Kidney glomerular epithelial cell (primary cell): ENCODE measurements around the gene ANOS1.
A peak's percentile ranks its signal among the peaks of the same experiment; 100 is the strongest.
"Not testable (repeated sequence)": the region's sequence is repeated elsewhere in the genome, so short reads cannot be mapped to it uniquely, and the experiment has no call there.

Experiments used
- DNase-seq: peaks from one replicate; lab custom pipeline; 2025; lab: John Stamatoyannopoulos, UW

The ANOS1 gene

GRCh38 chrX:8607326-8607725 is 124.6 kb downstream of the ANOS1 start:
- peak; percentile 71 for DNase-seq

DNA sequence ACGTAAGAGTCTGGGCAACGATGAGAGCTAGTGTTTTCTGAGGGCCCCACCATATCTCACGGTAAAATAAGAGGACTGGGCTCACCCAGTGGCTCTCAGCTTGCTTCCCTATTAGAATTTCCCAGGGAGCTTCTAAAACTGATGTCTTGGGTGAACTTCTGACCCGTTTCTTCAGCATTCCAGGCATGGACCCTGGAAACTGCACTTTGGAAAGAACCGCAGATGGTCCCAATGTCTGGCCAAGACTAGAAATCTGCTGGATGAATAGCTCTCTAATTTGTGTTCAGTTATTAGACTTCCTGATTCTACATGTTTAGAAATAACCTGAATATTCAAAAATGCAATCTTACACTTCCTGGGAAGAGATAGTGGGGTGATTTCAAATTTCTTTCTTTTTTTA is 127.8 kb downstream of the ANOS1 start:
- no peak for DNase-seq

- DNase-seq = no peak
These were observed 140.4 kb downstream of the ANOS1 start for GRCh38 chrX:8591501-8591900.

GRCh38 chrX:8586953-8587352 is 145.0 kb downstream of the ANOS1 start:
- no peak for DNase-seq

GRCh38 chrX:8579602-8580001 is 152.3 kb downstream of the ANOS1 start:
- DNase-seq = no peak

DNA sequence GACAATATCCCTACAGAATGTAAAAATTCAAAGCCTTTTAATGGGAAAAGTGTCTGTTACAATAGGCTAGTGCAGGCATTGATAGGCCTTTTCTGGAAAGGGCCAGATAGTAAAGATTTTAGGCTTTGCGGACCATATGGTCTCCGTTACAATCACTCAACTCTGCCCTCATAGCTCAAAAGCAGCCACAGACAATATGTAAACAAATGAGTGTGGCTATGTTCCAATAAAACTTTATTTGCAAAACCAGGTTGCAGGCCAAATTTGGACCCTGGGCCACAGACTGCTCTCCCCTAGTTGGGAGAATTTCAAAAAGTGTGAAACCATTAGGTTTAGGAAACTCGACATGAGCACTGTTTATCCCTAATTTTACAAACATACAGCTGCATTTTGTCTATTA is 155.1 kb downstream of the ANOS1 start:
- no peak for DNase-seq

- no peak for DNase-seq
These were observed 166.2 kb downstream of the ANOS1 start for GRCh38 chrX:8565729-8566128.

DNA sequence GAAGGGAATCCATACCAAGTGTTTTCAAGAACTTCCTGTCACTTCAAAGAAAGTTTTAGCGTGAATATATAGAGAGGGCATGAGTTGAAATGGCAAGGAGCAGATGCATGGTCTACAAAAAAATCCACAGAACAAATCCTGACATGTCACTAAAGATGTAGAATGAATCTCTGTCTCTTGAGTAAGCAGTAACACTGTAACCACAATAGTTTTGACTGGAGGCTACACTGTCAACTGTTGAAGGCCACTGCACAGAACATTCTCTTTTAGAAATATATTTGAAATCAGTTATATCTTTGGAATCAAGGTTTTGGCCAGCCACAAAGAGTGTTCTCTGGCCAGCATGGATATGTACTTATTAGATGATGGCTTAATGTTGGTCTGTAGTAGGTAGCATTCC is 183.5 kb downstream of the ANOS1 start:
- DNase-seq = no peak

GRCh38 chrX:8546715-8547114 is 185.2 kb downstream of the ANOS1 start:
- no peak for DNase-seq

- no peak for DNase-seq
These were observed 211.1 kb downstream of the ANOS1 start for GRCh38 chrX:8520791-8521190.

DNA sequence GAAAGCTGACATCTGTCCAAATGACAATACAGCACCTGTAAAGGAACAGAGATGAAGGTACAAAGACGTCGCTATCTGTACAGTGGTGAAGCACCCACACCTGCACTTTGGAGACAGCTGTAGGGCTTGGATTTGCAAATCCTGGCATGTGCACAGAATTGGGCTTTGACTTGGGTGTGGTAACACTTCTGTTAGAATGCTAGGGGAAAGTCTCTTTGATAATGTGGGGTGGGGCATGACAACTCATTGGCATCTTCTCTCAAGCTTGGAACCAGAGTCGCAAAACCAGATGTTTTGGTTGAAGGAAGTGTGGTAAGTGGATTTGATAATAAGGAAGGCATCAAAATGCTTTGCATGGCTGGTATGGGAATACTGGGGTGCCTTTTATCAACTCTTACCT is 211.8 kb downstream of the ANOS1 start:
- DNase-seq = no peak

- no peak for DNase-seq
These were observed 227.5 kb downstream of the ANOS1 start for GRCh38 chrX:8504451-8504850.

DNA sequence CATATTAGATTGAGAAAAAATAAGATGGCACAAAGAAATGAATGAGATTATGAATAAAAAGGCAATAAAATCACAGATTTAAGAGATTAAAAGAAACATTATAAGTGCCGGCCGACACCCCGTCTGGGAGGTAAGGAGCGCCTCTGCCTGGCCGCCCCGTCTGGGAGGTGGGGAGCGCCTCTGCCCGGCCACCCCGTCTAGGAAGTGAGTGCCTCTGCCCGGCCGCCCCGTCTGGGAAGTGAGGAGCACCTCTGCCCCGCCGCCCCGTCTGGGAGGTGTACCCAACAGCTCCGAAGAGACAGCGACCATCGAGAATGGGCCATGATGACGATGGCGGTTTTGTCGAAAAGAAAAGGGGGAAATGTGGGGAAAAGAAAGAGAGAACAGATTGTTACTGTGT is 229.8 kb downstream of the ANOS1 start:
- DNase-seq = not testable (repeated sequence)

DNA sequence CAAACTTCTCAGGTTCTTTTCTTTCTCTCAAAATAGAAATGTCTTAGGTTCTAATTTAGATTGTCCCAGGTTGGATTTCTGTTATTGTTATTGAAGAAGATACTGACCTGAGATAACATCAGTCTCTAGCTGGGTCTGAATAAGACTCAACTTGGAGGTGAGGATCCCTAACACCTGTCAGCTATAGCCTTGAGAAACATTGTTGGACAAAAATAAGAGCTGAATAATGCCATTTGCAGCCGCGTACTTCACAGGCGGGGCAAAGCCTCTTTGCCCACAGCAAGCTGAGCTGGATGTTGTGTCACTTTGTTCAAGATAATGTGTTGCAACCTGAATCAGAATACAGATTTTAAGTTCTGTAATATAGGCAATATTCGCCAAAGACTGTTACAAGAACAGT is 231.7 kb downstream of the ANOS1 start:
- DNase-seq = no peak

DNA sequence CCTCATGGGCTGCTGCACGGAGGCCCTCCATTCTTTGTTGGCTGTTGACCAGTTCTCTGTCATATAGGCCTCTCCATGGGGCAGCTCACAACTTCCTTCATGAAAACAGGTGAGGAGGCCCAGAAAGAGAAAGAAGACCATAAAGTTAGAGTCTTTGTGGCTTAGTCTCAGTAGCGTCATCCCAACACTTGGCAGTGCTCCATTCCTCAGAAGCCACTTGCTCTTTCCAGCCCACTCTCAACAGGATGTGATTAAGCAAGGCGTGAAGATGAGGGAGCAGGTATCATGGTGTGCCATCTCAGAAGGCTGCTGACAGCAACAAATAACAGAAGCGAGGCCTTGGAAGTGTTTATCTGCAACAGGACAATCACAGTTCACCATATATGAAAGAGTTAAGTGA is 236.9 kb downstream of the ANOS1 start:
- not testable (repeated sequence) for DNase-seq

DNA sequence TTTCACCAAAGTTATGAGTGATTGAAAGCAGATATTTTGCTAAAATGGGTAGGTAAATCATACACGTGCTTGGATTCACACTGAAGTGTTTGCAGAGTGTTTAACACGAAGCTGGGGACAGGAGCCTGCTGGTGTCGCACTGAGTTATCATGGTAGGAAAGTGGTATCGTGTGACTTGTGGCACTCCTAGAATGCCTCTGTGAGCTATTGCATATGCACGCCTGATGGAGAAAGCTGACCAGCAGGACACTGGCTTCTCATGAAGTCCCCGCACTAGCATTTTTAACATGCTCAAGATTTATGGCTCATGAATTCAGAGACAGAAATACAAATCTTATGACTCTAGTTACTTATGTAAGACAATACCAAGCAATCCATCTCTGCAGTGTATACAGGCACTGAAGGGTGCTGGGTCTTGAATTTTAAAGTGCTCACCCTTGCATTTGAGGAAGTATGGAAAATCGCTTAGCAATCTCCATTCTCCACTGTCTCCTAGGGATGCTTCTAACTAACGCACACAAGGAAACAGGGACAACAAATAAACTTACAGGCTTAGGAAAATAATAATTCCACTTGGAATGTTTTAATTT is 247.5 kb downstream of the ANOS1 start:
- no peak for DNase-seq
